SK-N-SH (cell line): ENCODE data around the gene PAQR7. TPM values are rescaled to one million over a fixed set of nuclear protein-coding genes. Genes with fewer than 3 reads are reported as not detected.

Source experiments
- CTCF ChIA-PET: fragments of 300-600, 350-600 bp; formaldehyde crosslinking; extraction: SDS; loops from one replicate; lab custom pipeline; 2021; lab: Yijun Ruan, JAX
- POLR2A ChIA-PET: fragments of 350-600 bp; sonication (Branson Sonifier 250); formaldehyde crosslinking; extraction: SDS; loops from one replicate; lab custom pipeline; 2020; ENCODE audit warnings: antibody characterized with exemption, inconsistent platforms; lab: Yijun Ruan, JAX
- DNase-seq: peaks from one replicate; pipeline ENCODE4 v3.0.0; 2012
- H2AFZ ChIP-seq: fragments of 200-600 bp; sonication (generic); 2 replicates; pipeline ENCODE4 v1.8.1; 2016; ENCODE audit warnings: antibody characterized with exemption, mild to moderate bottlenecking, low read depth
- H3F3A ChIP-seq: fragments of 200-600 bp; sonication (generic); replicated peaks from 2 replicates; pipeline ENCODE3; 2016; ENCODE audit warnings: antibody characterized with exemption, mild to moderate bottlenecking; ENCODE audit not compliant: insufficient read depth
- H3K27ac ChIP-seq, 2 experiments: fragments of 200-500 bp in 1 of 2; fragments of 200-600 bp in 1 of 2; sonication (Bioruptor generic) in 1 of 2; sonication (generic), shearing (Covaris generic) in 1 of 2; 2 replicates each; pipeline versions ENCODE4 v1.5.1 to v1.6.1; 2014 to 2016; ENCODE audit warnings: low read depth in 2 of 2, inconsistent platforms in 1 of 2, low read length in 1 of 2, mild to moderate bottlenecking in 1 of 2, mixed read lengths in 1 of 2
- H3K27me3 ChIP-seq: fragments of 200-600 bp; sonication (generic), shearing (Covaris generic); 2 replicates; pipeline ENCODE4 v1.6.1; 2016; ENCODE audit warnings: mixed run types; ENCODE audit not compliant: insufficient read depth
- H3K36me3 ChIP-seq, 2 experiments: fragments of 200-500 bp in 1 of 2; fragments of 200-600 bp in 1 of 2; sonication (Bioruptor generic) in 1 of 2; sonication (generic) in 1 of 2; replicated peaks in 1 of 2; 2 replicates each; pipeline versions ENCODE3 to v1.5.1; 2014 to 2016; ENCODE audit warnings: low read length in 1 of 2, mild to moderate bottlenecking in 1 of 2; ENCODE audit not compliant: insufficient read depth in 2 of 2, control insufficient read depth in 1 of 2
- H3K4me1 ChIP-seq, 2 experiments: fragments of 200-500 bp in 1 of 2; fragments of 200-600 bp in 1 of 2; sonication (Bioruptor generic) in 1 of 2; sonication (generic), shearing (Covaris generic) in 1 of 2; 2 replicates each; pipeline versions ENCODE4 v1.5.1 to v1.6.1; 2014 to 2016; ENCODE audit warnings: low read depth in 1 of 2, low read length in 1 of 2, mixed run types in 1 of 2; ENCODE audit not compliant: insufficient read depth in 2 of 2, control insufficient read depth in 1 of 2
- H3K4me2 ChIP-seq: fragments of 200-600 bp; sonication (generic), shearing (Covaris generic); 2 replicates; pipeline ENCODE4 v1.6.1; 2017; ENCODE audit warnings: mixed run types
- H3K4me3 ChIP-seq, 2 experiments: fragments of 200-500 bp in 1 of 2; fragments of 200-600 bp in 1 of 2; sonication (Bioruptor generic) in 1 of 2; sonication (generic), shearing (Covaris generic) in 1 of 2; 2 replicates each; pipeline versions ENCODE4 v1.5.1 to v1.8.1; 2014 to 2016; ENCODE audit warnings: low read depth in 2 of 2, inconsistent platforms in 1 of 2, low read length in 1 of 2, mild to moderate bottlenecking in 1 of 2, mixed read lengths in 1 of 2, moderate library complexity in 1 of 2
- H3K79me2 ChIP-seq: fragments of 200-600 bp; sonication (generic); 2 replicates; pipeline ENCODE4 v1.8.1; 2017; ENCODE audit warnings: mild to moderate bottlenecking; ENCODE audit not compliant: insufficient read depth
- H3K9ac ChIP-seq: fragments of 200-600 bp; sonication (generic); 2 replicates; pipeline ENCODE4 v1.6.1; 2017; ENCODE audit warnings: mixed run types
- H3K9me2 ChIP-seq: fragments of 200-600 bp; sonication (generic); 2 replicates; pipeline ENCODE4 v1.6.1; 2017; ENCODE audit warnings: mixed run types
- H3K9me3 ChIP-seq: fragments of 200-600 bp; sonication (generic); 2 replicates; pipeline ENCODE4 v1.6.1; 2017; ENCODE audit warnings: mixed run types, mild to moderate bottlenecking, moderate library complexity
- H4K20me1 ChIP-seq: fragments of 200-600 bp; sonication (generic); 2 replicates; pipeline ENCODE4 v1.6.1; 2017; ENCODE audit warnings: mild to moderate bottlenecking, mixed run types; ENCODE audit not compliant: insufficient read depth
- CTCF ChIP-seq: fragments of 200-600 bp; sonication (generic); IDR thresholded peaks from 2 replicates; pipeline ENCODE4 v1.6.1; 2017; ENCODE audit warnings: antibody characterized with exemption, mild to moderate bottlenecking, moderate library complexity
- ELF1 ChIP-seq: IDR thresholded peaks from 2 replicates; pipeline ENCODE4 v1.4.0; 2012
- EP300 ChIP-seq, 2 experiments: IDR thresholded peaks; 2 replicates each; pipeline versions ENCODE4 v1.4.0 to v1.6.1; 2012; ENCODE audit warnings: borderline replicate concordance in 1 of 2, low read depth in 1 of 2, low read length in 1 of 2
- FOXJ3 ChIP-seq: sonication (generic); formaldehyde crosslinking; IDR thresholded peaks from 2 replicates; pipeline ENCODE4 v1.5.1; 2020; ENCODE audit warnings: mild to moderate bottlenecking, missing genetic modification reagents
- FOXM1 ChIP-seq: IDR thresholded peaks from 2 replicates; pipeline ENCODE4 v1.4.0; 2012; ENCODE audit warnings: low read depth, mild to moderate bottlenecking
- NFIC ChIP-seq: IDR thresholded peaks from 2 replicates; pipeline ENCODE4 v1.4.0; 2012; ENCODE audit warnings: borderline replicate concordance
- NRF1 ChIP-seq: IDR thresholded peaks from 2 replicates; pipeline ENCODE4 v1.6.1; 2012; ENCODE audit warnings: low read depth, mild to moderate bottlenecking, low read length
- PBX3 ChIP-seq: IDR thresholded peaks from 2 replicates; pipeline ENCODE4; 2012
- POLR2AphosphoS5 ChIP-seq: IDR thresholded peaks from 2 replicates; pipeline ENCODE4 v1.6.1; 2012; ENCODE audit warnings: low read depth, low read length
- RAD21 ChIP-seq: IDR thresholded peaks from 2 replicates; pipeline ENCODE4 v1.6.1; 2012; ENCODE audit warnings: mild to moderate bottlenecking, low read length
- SIN3A ChIP-seq: IDR thresholded peaks from 2 replicates; pipeline ENCODE4 v1.6.1; 2012; ENCODE audit warnings: low read depth, mild to moderate bottlenecking, low read length, moderate library complexity, borderline replicate concordance
- SMC3 ChIP-seq: IDR thresholded peaks from 2 replicates; pipeline ENCODE4 v1.6.1; 2012; ENCODE audit warnings: low read depth, low read length, improper control_type of control experiment
- TCF12 ChIP-seq: IDR thresholded peaks from 2 replicates; pipeline ENCODE4 v1.4.0; 2012
- WGBS: methylation state at CpG from one replicate; pipeline ENCODE4 v1.1.6; 2017; ENCODE audit warnings: low lambda C conversion rate; 5-methylcytosine and 5-hydroxymethylcytosine counted together
- polyA plus RNA-seq, 3 experiments: library from polyadenylated mRNA; depleted of rRNA; stranded (reverse); fragments of >200 nt; gene quantifications; 2 replicates each; pipeline ENCODE4 v1.2.3, GENCODE V29; 2012
- TF ChIP-seq, protein P1 (sequence below): IDR thresholded peaks from 2 replicates; pipeline ENCODE4 v1.4.0; 2012; ENCODE audit warnings: low read depth
- TF ChIP-seq, protein P2 (sequence below): IDR thresholded peaks from 2 replicates; pipeline ENCODE4 v1.4.0; 2012; ENCODE audit warnings: low read depth, borderline replicate concordance

The PAQR7 gene
- polyA plus RNA-seq, 1 of the 3 experiments (the other 2 are of a cell fraction), result 5.6 TPM

DNA sequence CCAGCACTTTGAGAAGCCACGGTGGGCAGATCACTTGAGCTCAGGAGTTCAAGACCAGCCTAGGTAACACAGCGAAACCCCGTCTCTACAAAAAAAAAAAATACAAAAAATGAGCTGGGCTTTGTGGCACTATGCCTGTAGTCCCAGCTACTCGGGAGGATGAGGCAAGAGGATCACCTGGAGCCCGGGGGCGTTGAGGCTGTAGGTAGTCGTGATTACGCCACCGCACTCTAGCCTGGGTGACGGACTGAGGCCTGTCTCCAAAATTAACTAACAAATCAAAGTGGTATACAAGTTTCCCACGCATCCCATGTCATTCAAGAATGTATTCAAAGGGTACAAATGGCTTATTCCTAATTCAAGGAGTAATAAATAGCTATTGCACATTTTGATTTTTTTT is 18.7 kb downstream of the PAQR7 start:
- CTCF ChIA-PET, result interaction anchor here (1.3 kb wide), 1 partner anchor 25 kb away, joined by 3 read pairs; no protein-coding TSS in a partner anchor
- peaks cover 36% of the 10 kb centered on the region for H3K79me2 ChIP-seq
- no peaks in the 10 kb centered on the region for H3K27me3 ChIP-seq

More for the DNA sequence above, 18.7 kb downstream of the PAQR7 start:
- Histone ChIP-seq H3K4me3 (no peak overlapping the region), H4K20me1 (no peaks in the 10 kb centered on the region), H3K9me3 (no peaks in the 10 kb centered on the region), H3K9ac (no peak overlapping the region), H3K4me1 (peaks cover 0 to 6% of the 10 kb centered on the region in 2 experiments; a peak in 1 of 4 replicates), H3K27ac (no peak overlapping the region), H2AFZ (no peak overlapping the region), H3K9me2 (no peaks in the 10 kb centered on the region), H3K36me3 (no peaks in the 10 kb centered on the region), H3K4me2 (no peak overlapping the region), H3F3A (no peaks in the 10 kb centered on the region)
- no peak for DNase-seq
- POLR2A ChIA-PET, result no interaction called here
- no peak for TF ChIP-seq FOXJ3 (CRISPR knock-in tag)
- TF ChIP-seq, protein P1, sequence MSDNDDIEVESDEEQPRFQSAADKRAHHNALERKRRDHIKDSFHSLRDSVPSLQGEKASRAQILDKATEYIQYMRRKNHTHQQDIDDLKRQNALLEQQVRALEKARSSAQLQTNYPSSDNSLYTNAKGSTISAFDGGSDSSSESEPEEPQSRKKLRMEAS, result no peak
- no peak for TF ChIP-seq FOXM1
- no peak for TF ChIP-seq PBX3
- TF ChIP-seq CTCF, result no peak
- TF ChIP-seq SIN3A, result no peak
- TF ChIP-seq EP300 (IDR thresholded peaks at IDR 0.05; ENCODE audit: borderline replicate concordance in 1 of 2, low read depth in 1 of 2, low read length in 1 of 2), result no peak
- no peak for TF ChIP-seq SMC3
- no peak for TF ChIP-seq POLR2AphosphoS5
- TF ChIP-seq, protein P2, sequence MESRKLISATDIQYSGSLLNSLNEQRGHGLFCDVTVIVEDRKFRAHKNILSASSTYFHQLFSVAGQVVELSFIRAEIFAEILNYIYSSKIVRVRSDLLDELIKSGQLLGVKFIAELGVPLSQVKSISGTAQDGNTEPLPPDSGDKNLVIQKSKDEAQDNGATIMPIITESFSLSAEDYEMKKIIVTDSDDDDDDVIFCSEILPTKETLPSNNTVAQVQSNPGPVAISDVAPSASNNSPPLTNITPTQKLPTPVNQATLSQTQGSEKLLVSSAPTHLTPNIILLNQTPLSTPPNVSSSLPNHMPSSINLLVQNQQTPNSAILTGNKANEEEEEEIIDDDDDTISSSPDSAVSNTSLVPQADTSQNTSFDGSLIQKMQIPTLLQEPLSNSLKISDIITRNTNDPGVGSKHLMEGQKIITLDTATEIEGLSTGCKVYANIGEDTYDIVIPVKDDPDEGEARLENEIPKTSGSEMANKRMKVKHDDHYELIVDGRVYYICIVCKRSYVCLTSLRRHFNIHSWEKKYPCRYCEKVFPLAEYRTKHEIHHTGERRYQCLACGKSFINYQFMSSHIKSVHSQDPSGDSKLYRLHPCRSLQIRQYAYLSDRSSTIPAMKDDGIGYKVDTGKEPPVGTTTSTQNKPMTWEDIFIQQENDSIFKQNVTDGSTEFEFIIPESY, result no peak
- TF ChIP-seq NRF1, result no peak
- TF ChIP-seq TCF12, result no peak
- TF ChIP-seq RAD21, result no peak
- TF ChIP-seq ELF1, result no peak
- TF ChIP-seq NFIC, result no peak
- WGBS, result 96% methylated on average over 11 of the region's 11 CpGs
